PC-9 (cell line): ENCODE results near the gene DMRT1. TPM values are rescaled to one million over a fixed set of nuclear protein-coding genes. Genes with fewer than 3 reads are reported as not detected.

ENCODE experiments used
- BruUV-seq: library from RNA; stranded (reverse); fragments of 400-500 nt; replicated peaks from 2 replicates; lab custom pipeline; 2021; lab: Mats Ljungman, UMichigan
- CTCF ChIA-PET: fragments of 300-600 bp; sonication (Branson Sonifier 250); formaldehyde crosslinking; loops from one replicate; lab custom pipeline; 2022; ENCODE audit warnings: antibody characterized with exemption; lab: Charles Lee
- POLR2A ChIA-PET: fragments of 300-600 bp; sonication (Branson Sonifier 250); formaldehyde crosslinking; loops from one replicate; lab custom pipeline; 2022; ENCODE audit warnings: antibody characterized with exemption; ENCODE audit not compliant: unreplicated experiment; lab: Charles Lee
- DNase-seq, 2 experiments: peaks; one replicate each; pipeline versions ENCODE4 v3.0.0 to v3.0.0-alpha.2; 2015 to 2022; ENCODE audit warnings: mixed read lengths in 1 of 2
- H2AFZ ChIP-seq: fragments of 200-600 bp; sonication (generic); 2 replicates; pipeline ENCODE4 v1.8.1; 2017; ENCODE audit warnings: antibody characterized with exemption
- H3F3A ChIP-seq: fragments of 200-600 bp; sonication (generic); 2 replicates; pipeline ENCODE4 v1.8.1; 2017; ENCODE audit warnings: antibody characterized with exemption, mild to moderate bottlenecking, low read depth; ENCODE audit not compliant: insufficient read depth
- H3K27ac ChIP-seq: fragments of 200-600 bp; sonication (generic); 2 replicates; pipeline ENCODE4 v1.6.1; 2016; ENCODE audit warnings: mixed run types
- H3K27me3 ChIP-seq: fragments of 200-600 bp; sonication (generic); 2 replicates; pipeline ENCODE4 v1.6.1; 2016; ENCODE audit warnings: low read depth, mixed run types; ENCODE audit not compliant: insufficient read depth
- H3K36me3 ChIP-seq: fragments of 200-600 bp; sonication (generic); 2 replicates; pipeline ENCODE4 v1.6.1; 2016; ENCODE audit warnings: low read depth, mixed run types
- H3K4me1 ChIP-seq: fragments of 200-600 bp; sonication (generic); replicated peaks from 2 replicates; pipeline ENCODE4 v1.6.1; 2016; ENCODE audit warnings: mixed run types; ENCODE audit not compliant: insufficient read depth
- H3K4me2 ChIP-seq: fragments of 200-600 bp; sonication (generic); 2 replicates; pipeline ENCODE4 v1.6.1; 2017; ENCODE audit warnings: mixed run types
- H3K4me3 ChIP-seq: fragments of 200-600 bp; sonication (generic); 2 replicates; pipeline ENCODE4 v1.6.1; 2016; ENCODE audit warnings: mixed run types
- H3K79me2 ChIP-seq: fragments of 200-600 bp; sonication (generic); 2 replicates; pipeline ENCODE4 v1.6.1; 2017; ENCODE audit warnings: low read depth, mixed run types
- H3K9me2 ChIP-seq: fragments of 200-600 bp; sonication (generic); 2 replicates; pipeline ENCODE4 v1.8.1; 2017; ENCODE audit warnings: mild to moderate bottlenecking; ENCODE audit not compliant: insufficient read depth
- H3K9me3 ChIP-seq: fragments of 200-600 bp; sonication (generic); 2 replicates; pipeline ENCODE4 v1.8.1; 2016; ENCODE audit warnings: low read depth; ENCODE audit not compliant: insufficient read depth
- H4K20me1 ChIP-seq: fragments of 200-600 bp; sonication (generic); 2 replicates; pipeline ENCODE4 v1.8.1; 2017; ENCODE audit not compliant: insufficient read depth
- CTCF ChIP-seq: fragments of 200-600 bp; sonication (generic); conservative IDR thresholded peaks from 2 replicates; pipeline ENCODE4 v1.6.1; 2017; ENCODE audit warnings: mixed run types, antibody characterized with exemption, mild to moderate bottlenecking, moderate library complexity
- EZH2 ChIP-seq: fragments of 200-600 bp; sonication (generic); IDR thresholded peaks from 2 replicates; pipeline ENCODE4 v1.8.0; 2017; ENCODE audit warnings: antibody characterized with exemption, low read depth
- intact Hi-C: fragments of 100-400 bp; cut with micrococcal nuclease; formaldehyde crosslinking; loops from one replicate; pipeline ENCODE4 v1.10.0; 2022; ENCODE audit not compliant: unreplicated experiment
- total RNA-seq: library from RNA; stranded (reverse); gene quantifications from 2 replicates; pipeline ENCODE4 v1.2.3, GENCODE V29; 2021

The DMRT1 gene
- total RNA-seq, 1 experiment from 2014 or later: not detected

GRCh38 chr9:795869-796268 lies 45.6 kb upstream of the DMRT1 start:
- CTCF ChIA-PET: no interaction called here
- no peak for TF ChIP-seq EZH2
- TF ChIP-seq CTCF: no peak
- Histone ChIP-seq H4K20me1 (no peaks in the 10 kb centered on the region), H3K27ac (no peak overlapping the region), H3K4me3 (no peak overlapping the region), H3K9me3 (no peaks in the 10 kb centered on the region), H3K79me2 (no peaks in the 10 kb centered on the region), H3K36me3 (no peaks in the 10 kb centered on the region), H2AFZ (no peak overlapping the region), H3K9me2 (no peaks in the 10 kb centered on the region), H3F3A (no peaks in the 10 kb centered on the region), H3K27me3 (no peaks in the 10 kb centered on the region), H3K4me1 (no peaks in the 10 kb centered on the region), H3K4me2 (no peak overlapping the region)
- no peak for DNase-seq
- intact Hi-C loops: no loop called here
- BruUV-seq: no TSS peak
- POLR2A ChIA-PET: no interaction called here

GRCh38 chr9:800591-801150 lies 40.8 kb upstream of the DMRT1 start:
- Histone ChIP-seq H3F3A (no peaks in the 10 kb centered on the region), H2AFZ (no peak overlapping the region), H3K4me1 (no peaks in the 10 kb centered on the region), H3K27me3 (no peaks in the 10 kb centered on the region), H3K4me2 (no peak overlapping the region), H3K4me3 (no peak overlapping the region), H3K9me2 (no peaks in the 10 kb centered on the region), H3K27ac (no peak overlapping the region), H4K20me1 (no peaks in the 10 kb centered on the region), H3K9me3 (no peaks in the 10 kb centered on the region), H3K36me3 (no peaks in the 10 kb centered on the region), H3K79me2 (no peaks in the 10 kb centered on the region)
- TF ChIP-seq EZH2: no peak
- TF ChIP-seq CTCF: no peak
- no TSS peak for BruUV-seq
- intact Hi-C loops: no loop called here
- ChIA-PET CTCF (interaction anchor here (0.6 kb wide), 1 partner anchor 28 kb away, joined by 4 read pairs; no protein-coding TSS in a partner anchor), POLR2A (no interaction called here)
- no peak for DNase-seq

GRCh38 chr9:801399-802071 lies 40.0 kb upstream of the DMRT1 start:
- H3K4me3 ChIP-seq: no peak overlapping the region
- intact Hi-C loops: no loop called here

More at GRCh38 chr9:801399-802071, 40.0 kb upstream of the DMRT1 start:
- no peaks in the 10 kb centered on the region for H3K36me3 ChIP-seq
- TF ChIP-seq EZH2 (no peak), CTCF (no peak)
- no peaks in the 10 kb centered on the region for H3K9me3 ChIP-seq
- ChIA-PET CTCF (interaction anchor here (0.6 kb wide), 1 partner anchor 27 kb away, joined by 4 read pairs; no protein-coding TSS in a partner anchor), POLR2A (interaction anchor here (0.7 kb wide), 1 partner anchor 53 kb away, joined by 4 read pairs; no protein-coding TSS in a partner anchor)
- no peaks in the 10 kb centered on the region for H3F3A ChIP-seq
- H3K9me2 ChIP-seq: no peaks in the 10 kb centered on the region
- no peaks in the 10 kb centered on the region for H3K27me3 ChIP-seq
- H2AFZ ChIP-seq: no peak overlapping the region
- H4K20me1 ChIP-seq: no peaks in the 10 kb centered on the region
- H3K4me2 ChIP-seq: no peak overlapping the region
- H3K79me2 ChIP-seq: no peaks in the 10 kb centered on the region
- BruUV-seq: no TSS peak
- no peak for DNase-seq
- H3K27ac ChIP-seq: no peak overlapping the region
- no peaks in the 10 kb centered on the region for H3K4me1 ChIP-seq
